Measurements from ENCODE around the gene TMPRSS4.

Gene TMPRSS4

GRCh38 chr11:118076754-118077281 lies at the start of gene TMPRSS4:
Gene TMPRSS4, plus strand, starts transcription at chr11:118077078. Its CDS starts 225 bp downstream, at chr11:118077303.
- DNase-seq: no peak

GRCh38 chr11:118027694-118028093 lies 49.2 kb upstream of the TMPRSS4 start:
- no peak for DNase-seq

- no peak for DNase-seq
Measured at GRCh38 chr11:118028626-118029025, 48.3 kb upstream of the TMPRSS4 start.

- DNase-seq: no peak
Measured at GRCh38 chr11:118033443-118033842, 43.4 kb upstream of the TMPRSS4 start.

GRCh38 chr11:118042141-118042540 lies 34.7 kb upstream of the TMPRSS4 start:
- no peak for DNase-seq

- no peak for DNase-seq
Measured at GRCh38 chr11:118042796-118043195, 34.1 kb upstream of the TMPRSS4 start.

GRCh38 chr11:118045191-118045590 lies 31.7 kb upstream of the TMPRSS4 start:
- DNase-seq: no peak

- DNase-seq: no peak
Measured at GRCh38 chr11:118046051-118046963, 30.6 kb upstream of the TMPRSS4 start.

GRCh38 chr11:118046964-118047700 lies 29.7 kb upstream of the TMPRSS4 start:
- no peak for DNase-seq

GRCh38 chr11:118047749-118048148 lies 29.1 kb upstream of the TMPRSS4 start:
- no peak for DNase-seq

- DNase-seq: no peak
Measured at GRCh38 chr11:118048472-118049370, 28.2 kb upstream of the TMPRSS4 start.

GRCh38 chr11:118049771-118050170 lies 27.1 kb upstream of the TMPRSS4 start:
- no peak for DNase-seq

GRCh38 chr11:118050208-118050891 lies 26.5 kb upstream of the TMPRSS4 start:
- DNase-seq: no peak

- no peak for DNase-seq
Measured at GRCh38 chr11:118051136-118051610, 25.7 kb upstream of the TMPRSS4 start.

GRCh38 chr11:118051611-118052461 lies 25.0 kb upstream of the TMPRSS4 start:
- no peak for DNase-seq

GRCh38 chr11:118052581-118053206 lies 24.2 kb upstream of the TMPRSS4 start:
- DNase-seq: no peak

- DNase-seq: no peak
Measured at GRCh38 chr11:118054712-118055640, 21.9 kb upstream of the TMPRSS4 start.

- no peak for DNase-seq
Measured at GRCh38 chr11:118055966-118056365, 20.9 kb upstream of the TMPRSS4 start.
